ENCODE measurements around the gene SMC1A. TPM values are rescaled to one million over a fixed set of nuclear protein-coding genes. Genes with fewer than 3 reads are reported as not detected.

Gene SMC1A
- total RNA-seq, 1 donor from 2014 or later = 48.1 TPM

DNA sequence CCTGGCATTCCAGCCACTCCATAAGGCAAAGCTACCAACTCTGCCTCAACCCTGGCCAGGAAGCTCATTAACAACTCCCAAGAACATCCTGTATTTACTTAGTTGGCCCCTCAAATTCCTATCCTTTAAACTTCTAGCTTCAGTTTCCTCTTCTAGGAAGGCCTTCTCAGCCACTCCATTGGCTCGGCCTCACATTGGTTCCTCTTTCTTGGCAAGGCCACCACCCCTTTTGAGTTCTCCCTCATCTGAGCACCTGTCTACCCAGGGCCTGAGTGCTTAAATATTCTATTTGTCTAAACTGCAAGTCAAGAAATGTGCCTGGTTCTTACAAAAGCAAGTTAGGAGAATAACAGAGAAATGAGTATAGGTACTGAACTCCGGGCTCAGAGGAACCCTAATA, 10.0 kb downstream of the SMC1A start:
- TF ChIP-seq, protein P1, sequence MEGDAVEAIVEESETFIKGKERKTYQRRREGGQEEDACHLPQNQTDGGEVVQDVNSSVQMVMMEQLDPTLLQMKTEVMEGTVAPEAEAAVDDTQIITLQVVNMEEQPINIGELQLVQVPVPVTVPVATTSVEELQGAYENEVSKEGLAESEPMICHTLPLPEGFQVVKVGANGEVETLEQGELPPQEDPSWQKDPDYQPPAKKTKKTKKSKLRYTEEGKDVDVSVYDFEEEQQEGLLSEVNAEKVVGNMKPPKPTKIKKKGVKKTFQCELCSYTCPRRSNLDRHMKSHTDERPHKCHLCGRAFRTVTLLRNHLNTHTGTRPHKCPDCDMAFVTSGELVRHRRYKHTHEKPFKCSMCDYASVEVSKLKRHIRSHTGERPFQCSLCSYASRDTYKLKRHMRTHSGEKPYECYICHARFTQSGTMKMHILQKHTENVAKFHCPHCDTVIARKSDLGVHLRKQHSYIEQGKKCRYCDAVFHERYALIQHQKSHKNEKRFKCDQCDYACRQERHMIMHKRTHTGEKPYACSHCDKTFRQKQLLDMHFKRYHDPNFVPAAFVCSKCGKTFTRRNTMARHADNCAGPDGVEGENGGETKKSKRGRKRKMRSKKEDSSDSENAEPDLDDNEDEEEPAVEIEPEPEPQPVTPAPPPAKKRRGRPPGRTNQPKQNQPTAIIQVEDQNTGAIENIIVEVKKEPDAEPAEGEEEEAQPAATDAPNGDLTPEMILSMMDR (IDR thresholded peaks at IDR 0.05; ENCODE audit: partially characterized antibody, unreplicated experiment) = no peak
- no peak for DNase-seq
- Mint-ChIP-seq H3K4me1 (ENCODE audit: low read depth, unreplicated experiment) (no peaks in the 10 kb centered on the region), H3K9me3 (ENCODE audit: unreplicated experiment) (peaks cover under 1% of the 10 kb centered on the region), H3K27ac (ENCODE audit: unreplicated experiment) (no peak overlapping the region), H3K27me3 (ENCODE audit: unreplicated experiment) (no peaks in the 10 kb centered on the region), H3K4me3 (ENCODE audit: unreplicated experiment) (no peak overlapping the region), H3K36me3 (ENCODE audit: unreplicated experiment) (no peaks in the 10 kb centered on the region)

DNA sequence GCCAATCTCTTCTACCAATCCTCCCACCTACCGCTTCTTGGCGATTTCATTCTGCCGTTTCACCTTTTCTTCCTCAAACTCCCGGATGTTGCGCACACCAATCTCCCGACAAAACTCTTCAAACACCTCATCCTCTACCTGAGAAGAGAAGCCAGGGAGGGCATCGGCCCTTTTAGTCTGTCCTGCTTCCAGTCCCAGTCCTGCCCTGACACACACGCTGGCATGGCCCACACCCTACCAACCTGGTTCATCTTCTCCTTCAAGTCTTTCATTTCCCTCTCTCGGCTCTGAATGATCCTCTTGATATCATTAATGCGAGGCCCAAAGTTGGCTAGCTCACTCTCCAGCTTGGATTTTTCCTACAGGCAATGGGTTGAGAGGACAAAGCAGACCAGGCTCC, 18.9 kb downstream of the SMC1A start:
- TF ChIP-seq, protein P1 (IDR thresholded peaks at IDR 0.05; ENCODE audit: partially characterized antibody, unreplicated experiment) = no peak
- Mint-ChIP-seq H3K27me3 (ENCODE audit: unreplicated experiment) (no peaks in the 10 kb centered on the region), H3K9me3 (ENCODE audit: unreplicated experiment) (no peaks in the 10 kb centered on the region), H3K4me1 (ENCODE audit: low read depth, unreplicated experiment) (peaks cover 3% of the 10 kb centered on the region), H3K27ac (ENCODE audit: unreplicated experiment) (no peak overlapping the region), H3K4me3 (ENCODE audit: unreplicated experiment) (no peak overlapping the region), H3K36me3 (ENCODE audit: unreplicated experiment) (no peaks in the 10 kb centered on the region)
- no peak for DNase-seq

DNA sequence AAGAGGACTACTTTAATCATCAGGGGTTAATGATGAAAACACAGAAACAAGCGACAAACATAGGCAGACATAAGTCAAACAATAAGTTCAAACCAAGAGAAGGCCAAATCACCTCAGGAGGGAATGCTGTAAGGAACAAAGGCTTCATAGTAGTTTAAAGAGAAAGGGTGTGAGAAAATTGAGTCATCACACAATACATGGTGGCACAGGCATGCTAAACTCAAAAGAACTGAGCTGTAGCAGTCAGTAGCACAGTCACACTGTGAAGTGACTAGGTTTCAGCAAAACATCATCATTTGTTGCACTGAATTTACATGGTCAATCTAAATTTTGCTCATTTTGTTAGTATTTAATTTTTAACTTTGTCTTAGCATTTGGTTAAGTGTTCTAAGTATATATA, 24.2 kb downstream of the SMC1A start:
- H3K9me3 Mint-ChIP-seq (ENCODE audit: unreplicated experiment) = no peaks in the 10 kb centered on the region

DNA sequence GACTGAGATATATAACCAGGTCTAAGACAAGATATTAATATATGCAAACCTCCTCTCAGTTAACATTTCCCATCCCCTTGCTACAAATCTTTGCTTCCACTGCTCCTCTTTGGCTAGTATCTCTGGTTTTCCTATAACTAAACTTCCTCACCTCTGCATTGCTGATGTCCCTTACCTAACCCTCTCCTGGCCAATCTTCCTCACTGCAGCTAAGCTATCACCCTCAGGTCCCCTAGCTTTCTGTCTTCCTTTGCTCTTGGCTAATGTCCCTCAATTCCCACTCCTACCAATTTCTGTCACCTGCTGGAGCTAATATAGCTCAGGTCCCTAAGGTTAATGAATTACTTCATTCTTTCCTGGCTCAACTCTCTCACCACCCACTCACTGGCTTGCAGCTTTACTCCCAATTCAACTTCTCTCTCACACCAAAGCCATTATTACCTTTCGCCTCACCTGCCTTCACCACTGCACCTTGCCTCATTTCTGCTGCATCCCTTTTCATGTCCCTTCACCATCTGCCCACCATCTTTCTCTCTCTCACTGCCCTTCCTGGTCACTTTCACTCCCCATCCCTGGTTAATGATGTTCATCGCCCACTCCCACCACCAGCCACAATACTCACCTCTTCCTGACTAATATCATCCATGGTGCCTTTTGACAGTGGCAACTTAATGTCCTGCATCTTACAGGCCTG, 26.7 kb downstream of the SMC1A start:
- no peak overlapping the region for H3K27ac Mint-ChIP-seq (ENCODE audit: unreplicated experiment)
- H3K9me3 Mint-ChIP-seq (ENCODE audit: unreplicated experiment) = no peaks in the 10 kb centered on the region
- H3K27me3 Mint-ChIP-seq (ENCODE audit: unreplicated experiment) = no peaks in the 10 kb centered on the region
- DNase-seq = no peak
- H3K4me1 Mint-ChIP-seq (ENCODE audit: low read depth, unreplicated experiment) = peaks cover under 1% of the 10 kb centered on the region
- no peak overlapping the region for H3K4me3 Mint-ChIP-seq (ENCODE audit: unreplicated experiment)
- no peaks in the 10 kb centered on the region for H3K36me3 Mint-ChIP-seq (ENCODE audit: unreplicated experiment)
- TF ChIP-seq, protein P1 (IDR thresholded peaks at IDR 0.05; ENCODE audit: partially characterized antibody, unreplicated experiment) = no peak

More for the DNA sequence above, 24.2 kb downstream of the SMC1A start:
- Mint-ChIP-seq H3K4me3 (ENCODE audit: unreplicated experiment) (no peak overlapping the region), H3K27me3 (ENCODE audit: unreplicated experiment) (no peaks in the 10 kb centered on the region), H3K27ac (ENCODE audit: unreplicated experiment) (no peak overlapping the region), H3K36me3 (ENCODE audit: unreplicated experiment) (no peaks in the 10 kb centered on the region), H3K4me1 (ENCODE audit: low read depth, unreplicated experiment) (peaks cover 3% of the 10 kb centered on the region)
- no peak for DNase-seq
- TF ChIP-seq, protein P1 (IDR thresholded peaks at IDR 0.05; ENCODE audit: partially characterized antibody, unreplicated experiment) = no peak

DNA sequence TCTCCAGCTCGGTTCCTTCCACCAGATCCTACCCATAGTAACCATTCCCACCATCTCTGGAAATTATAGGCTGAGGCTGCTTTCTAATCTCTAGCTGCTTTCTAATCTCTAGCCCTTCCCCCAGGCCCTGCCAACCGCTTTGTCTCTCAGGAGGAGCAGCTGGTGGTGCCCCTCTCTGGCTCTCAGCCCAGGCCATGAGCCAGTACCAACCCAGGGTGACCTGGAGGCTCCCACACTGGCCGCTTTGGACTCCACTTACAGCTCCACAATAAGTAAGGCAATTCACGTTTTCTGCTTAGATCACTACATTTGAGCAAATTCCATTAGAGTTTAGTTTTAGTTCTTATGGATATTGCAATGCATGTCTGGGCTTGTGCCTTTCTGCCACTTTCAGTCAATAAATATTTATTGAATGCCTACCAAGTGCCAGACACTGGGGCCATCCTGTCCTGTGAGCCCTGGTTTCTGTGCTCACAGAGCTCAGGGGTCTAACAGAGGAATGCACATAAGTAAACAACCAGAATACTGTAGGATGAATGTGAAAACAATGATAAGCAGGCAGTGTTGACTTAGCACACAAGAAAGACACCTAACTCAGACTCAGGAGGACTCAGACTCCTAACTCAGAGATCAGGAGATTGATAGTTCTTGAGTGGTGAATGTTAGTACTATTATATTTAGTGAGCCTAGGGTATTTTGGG, 38.9 kb downstream of the SMC1A start:
- H3K4me3 Mint-ChIP-seq (ENCODE audit: unreplicated experiment) = no peak overlapping the region
- TF ChIP-seq, protein P1 (IDR thresholded peaks at IDR 0.05; ENCODE audit: partially characterized antibody, unreplicated experiment) = no peak
- peaks cover 2% of the 10 kb centered on the region for H3K27me3 Mint-ChIP-seq (ENCODE audit: unreplicated experiment)
- H3K27ac Mint-ChIP-seq (ENCODE audit: unreplicated experiment) = no peak overlapping the region
- H3K9me3 Mint-ChIP-seq (ENCODE audit: unreplicated experiment) = peaks cover 3% of the 10 kb centered on the region
- no peak for DNase-seq
- H3K4me1 Mint-ChIP-seq (ENCODE audit: low read depth, unreplicated experiment) = no peaks in the 10 kb centered on the region
- H3K36me3 Mint-ChIP-seq (ENCODE audit: unreplicated experiment) = no peaks in the 10 kb centered on the region

All from glutamatergic neuron (in vitro differentiated cells).